Ecto neural progenitor cell (in vitro differentiated cells): ENCODE results near the gene KLF16.

Experiments
- DNase-seq: peaks from one replicate; pipeline ENCODE4 v3.0.0-alpha.2; 2018; ENCODE audit warnings: low spot score

Gene KLF16

DNA sequence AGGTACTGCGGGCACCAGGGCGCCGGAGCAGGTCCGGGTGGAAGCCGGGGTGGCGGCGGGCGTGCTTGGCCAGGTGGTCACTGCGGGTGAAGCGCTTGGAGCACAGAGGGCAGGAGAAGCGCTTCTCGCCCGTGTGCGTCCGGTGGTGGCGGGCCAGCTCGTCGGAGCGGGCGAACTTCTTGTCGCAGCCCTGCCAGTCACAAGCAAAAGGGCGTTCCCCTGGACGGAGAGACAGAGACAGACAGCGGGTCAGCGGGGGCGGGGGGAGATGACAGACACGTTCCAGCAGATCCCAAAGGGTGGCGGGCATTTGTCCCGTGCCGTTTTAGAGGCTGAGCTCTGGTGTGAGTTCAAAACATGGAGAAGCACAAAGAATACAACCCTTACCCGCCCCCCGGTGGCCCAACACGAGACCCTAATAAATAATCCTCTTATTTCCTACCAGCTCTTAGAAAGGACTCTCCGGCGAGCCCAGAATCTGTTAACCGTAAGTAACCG, 8.8 kb downstream of the KLF16 start:
- DNase-seq: peak; percentile 73

DNA sequence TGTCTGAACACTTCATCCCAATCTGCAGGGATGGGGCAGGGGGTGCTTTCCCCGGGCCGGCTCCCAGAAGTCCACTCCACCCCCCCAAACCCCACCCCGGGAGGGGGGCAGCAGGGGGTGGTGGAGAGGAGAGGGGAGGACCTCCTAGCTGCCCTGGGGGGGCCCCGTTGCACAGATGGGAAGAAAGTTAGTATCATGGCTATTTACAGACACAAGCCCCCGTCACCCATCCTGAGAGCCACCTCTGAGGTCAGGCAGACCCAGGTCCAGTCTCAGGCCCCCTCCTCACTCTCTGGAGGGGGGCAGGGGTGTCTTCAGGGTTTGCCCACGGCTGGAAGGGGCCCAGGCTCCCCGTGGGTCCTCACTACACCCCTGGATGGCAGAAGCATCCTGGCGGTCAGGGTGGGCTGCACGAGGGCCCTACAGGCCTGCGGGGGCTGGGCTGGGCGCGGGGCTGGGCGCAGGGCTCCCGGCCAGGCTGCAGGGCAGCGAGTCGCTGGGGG, 9.3 kb downstream of the KLF16 start:
- DNase-seq: no peak

DNA sequence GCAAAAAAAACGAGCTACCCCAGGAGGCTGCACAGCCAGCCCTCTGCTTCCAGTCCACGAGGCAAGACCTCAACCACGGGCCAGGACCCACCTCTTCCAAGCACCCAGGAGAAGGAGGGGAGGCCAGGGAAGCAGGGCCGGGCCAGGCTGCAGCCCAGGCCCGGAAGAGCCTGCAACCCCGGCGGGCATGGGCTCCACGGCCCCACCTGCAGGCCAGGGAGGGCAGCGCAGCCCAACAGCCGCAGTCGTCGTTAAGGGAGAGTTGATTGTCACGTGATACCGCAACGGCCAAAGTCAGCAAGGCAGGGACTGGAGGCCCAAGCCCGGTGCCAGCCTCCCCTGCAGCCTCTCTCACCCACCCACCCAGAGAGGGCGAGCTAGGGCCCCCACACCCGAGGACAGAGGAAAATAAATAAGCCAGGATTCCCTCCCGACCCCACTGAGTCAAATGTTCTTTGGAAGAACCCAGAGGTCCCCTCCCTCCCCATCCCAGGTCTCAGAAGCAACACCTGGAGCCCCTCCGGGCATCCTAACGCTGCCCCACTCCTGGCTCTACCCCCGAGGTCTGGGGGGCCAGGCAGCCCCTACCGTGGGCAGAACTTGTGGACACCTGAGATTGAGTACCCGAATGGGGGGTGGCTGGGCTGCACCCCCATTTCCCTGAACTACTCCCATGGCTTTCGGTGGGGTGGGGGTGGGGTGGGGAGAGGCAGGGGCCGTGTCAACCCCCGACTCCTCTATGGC, 9.9 kb downstream of the KLF16 start:
- DNase-seq: peak; percentile 88

DNA sequence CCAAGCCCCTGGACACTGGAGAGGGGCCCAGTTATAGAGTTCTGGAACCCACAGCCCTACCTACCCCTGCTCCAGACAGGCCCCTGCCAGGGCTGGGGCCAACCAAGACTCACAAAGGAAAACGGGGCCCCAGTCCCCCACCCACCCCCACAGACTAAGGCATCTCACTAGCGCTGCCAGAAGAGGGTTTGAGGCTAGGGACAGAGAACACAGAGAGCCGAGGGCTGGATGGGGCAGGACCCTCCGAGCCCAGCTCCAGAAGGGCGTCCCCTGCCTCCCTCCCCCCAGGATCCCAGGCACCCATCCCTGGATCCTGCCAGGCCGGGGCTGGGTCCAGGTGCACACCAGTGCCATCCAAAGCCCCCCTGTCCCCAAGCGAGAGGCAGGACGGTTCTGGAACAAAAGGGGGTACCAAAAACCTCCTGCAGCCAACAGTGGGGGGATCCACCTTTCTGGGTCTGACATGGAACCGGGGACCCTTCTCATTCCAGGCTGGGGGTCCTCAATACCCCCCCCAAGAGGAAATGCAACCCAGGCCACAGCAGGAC, 10.7 kb downstream of the KLF16 start:
- DNase-seq: no peak

DNA sequence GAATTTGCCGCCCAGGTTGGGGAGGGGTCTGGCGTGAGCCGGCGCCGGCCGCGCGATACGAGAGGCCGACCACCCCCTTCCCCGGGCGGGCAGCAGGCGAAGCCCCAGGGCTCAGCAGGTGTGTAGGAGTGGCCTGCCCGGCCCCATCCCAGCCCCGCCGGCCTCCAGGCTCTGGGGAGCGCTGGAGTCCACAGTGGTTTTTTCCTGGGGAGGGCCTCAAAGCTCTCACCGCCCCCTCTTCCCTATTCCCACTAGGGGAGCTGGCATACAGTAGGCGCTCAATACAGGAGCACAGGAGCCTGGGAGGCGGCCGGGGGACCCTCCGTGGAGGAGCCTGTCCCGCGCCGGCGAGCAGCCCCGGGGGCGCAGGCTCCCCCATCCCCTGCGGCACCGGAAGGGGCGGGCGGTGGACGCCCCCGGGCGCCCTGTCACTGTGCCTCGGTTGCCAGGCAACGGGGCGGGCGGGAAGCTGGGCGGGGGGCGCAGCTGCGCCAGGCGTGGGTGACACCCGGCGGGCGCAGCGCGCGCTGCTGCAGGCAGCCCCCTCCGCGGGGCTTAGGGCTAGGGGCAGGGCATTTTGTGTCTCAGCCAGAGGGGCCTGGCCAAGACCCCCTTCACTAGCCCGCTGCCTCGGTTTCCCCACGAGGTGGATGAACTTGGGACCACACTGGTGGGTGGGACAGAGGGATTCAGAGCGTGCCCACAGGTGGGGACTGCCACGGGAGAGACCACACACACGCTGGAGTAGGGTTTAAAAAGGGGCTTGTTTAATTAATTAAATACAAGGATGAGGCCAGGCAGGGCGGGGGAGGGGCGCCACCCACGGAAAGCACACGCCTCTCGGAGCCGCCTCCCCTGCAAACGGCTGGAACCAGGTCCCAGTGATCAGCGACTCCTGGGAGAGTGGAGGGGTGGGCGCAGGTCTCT, 11.5 kb downstream of the KLF16 start:
- DNase-seq: peak; percentile 49

DNA sequence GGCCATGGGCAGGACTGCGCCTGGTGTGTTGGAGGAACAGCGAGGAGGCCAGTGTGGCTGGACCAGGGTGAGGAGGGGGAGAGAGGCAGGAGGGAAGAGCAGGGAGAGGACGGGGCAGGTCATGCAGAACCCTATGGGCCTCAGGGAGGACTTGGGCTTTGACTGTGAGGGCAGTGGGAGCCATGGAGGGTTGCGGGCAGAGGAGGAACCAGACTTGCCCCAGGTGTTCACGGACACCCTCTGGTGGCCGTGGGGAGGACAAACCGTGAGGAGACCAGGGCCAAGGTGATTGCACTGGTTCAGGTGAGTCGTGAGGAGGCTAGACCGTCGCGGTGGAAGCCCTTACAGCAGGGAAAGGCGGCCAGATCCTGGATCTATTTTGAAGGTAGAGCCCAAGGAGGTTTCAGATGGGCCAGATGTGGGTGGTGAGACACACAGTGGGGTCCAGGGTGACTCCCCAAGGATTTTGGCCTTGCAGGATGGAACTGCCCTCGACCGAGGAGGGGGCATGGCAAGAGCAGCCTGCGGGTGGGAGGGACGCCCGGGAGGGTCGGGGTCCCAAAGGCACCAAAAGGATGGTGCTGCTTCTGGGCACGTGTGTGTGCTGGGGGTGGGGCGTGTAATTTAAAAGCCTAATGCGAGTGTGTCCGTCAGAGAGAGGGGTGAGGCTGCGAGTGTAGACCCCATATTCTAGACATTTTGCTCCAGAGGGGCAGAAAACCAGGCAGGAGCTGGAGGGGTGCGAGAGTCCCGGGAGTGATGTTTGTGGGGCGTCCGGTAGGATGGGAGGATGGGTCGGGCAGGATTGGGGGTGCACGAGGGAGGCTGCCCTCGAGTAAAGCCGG, 12.3 kb downstream of the KLF16 start:
- DNase-seq: no peak

DNA sequence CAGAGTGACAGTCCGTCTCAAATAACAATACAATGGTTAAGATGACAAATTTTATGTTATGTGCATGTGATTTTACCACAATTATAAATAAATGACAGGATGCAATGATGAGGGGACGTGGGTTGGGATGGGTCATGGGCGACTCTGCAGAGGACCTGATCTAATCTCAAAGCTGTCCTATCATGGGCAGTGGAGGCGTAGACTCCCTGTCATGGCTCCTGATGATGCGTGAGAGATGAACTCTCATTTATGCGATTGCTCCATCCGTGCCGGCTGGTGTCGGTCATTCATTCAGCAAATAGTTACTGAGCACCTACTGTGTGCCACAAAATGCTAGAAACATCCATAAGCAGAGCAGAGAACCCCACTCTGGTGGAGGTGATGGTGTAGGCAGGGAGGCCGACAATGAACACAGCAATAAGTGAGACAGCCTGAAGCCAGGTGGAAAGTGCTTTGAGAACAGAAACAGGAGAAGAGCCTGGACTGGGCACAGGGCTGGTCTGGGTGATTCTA, 13.4 kb downstream of the KLF16 start:
- no peak for DNase-seq

DNA sequence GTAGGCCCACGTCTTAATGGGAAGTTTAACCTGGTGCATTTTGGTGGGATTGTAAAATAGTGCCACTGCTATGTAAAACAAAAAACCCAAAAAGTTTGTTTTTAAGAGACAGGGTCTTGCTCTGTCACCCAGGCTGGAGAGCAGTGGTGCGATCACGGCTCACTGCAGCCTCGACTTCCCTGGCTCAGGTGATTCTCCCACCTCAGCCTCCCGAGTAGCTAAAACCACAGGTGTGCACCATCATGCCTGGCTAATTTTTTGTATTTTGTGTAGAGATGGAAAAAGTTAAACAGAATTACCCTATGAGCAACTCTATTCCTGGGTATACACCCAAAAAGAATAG, 14.3 kb downstream of the KLF16 start:
- DNase-seq: no peak

DNA sequence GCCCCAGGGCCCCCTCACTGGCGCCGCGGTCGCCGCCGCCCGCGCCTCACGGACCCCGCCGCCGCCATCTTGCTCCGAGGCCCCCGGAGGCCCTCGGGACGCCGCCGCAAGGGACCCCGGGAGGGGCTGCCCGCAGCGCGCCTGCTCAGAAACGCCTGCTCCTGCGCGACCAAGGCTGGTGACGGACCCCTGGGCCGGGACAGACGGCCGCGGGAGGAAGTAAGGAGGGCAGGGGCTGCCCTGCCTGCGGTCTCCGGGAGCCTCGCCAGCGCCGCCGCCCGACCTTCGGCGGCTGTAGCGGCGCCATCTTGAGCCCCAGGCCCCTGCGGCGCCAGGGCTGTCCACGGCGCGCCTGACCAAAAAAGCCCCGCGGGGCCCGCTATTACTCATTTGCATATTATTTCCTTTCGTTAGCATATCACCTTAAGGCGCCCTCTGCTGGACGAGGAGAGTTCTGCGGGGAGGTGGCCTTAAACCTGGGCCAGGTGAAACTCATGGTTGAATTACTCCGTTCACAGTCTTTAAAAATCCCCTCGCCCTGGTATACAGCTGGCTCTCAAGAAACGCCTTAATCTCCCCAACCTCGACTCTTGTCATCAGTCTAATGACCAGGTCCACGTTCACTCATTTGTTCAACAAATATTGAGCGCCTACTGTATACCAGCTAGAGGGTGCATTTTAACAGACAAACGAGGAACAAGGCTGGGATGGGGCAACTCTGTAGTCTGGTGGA, 14.8 kb downstream of the KLF16 start, which contains the start of gene REXO1:
REXO1 (minus strand) TSS at position 85 of the 733 bp plus-strand sequence. CDS start 125 bp downstream, outside the sequence.
- DNase-seq: peak; percentile 97

DNA sequence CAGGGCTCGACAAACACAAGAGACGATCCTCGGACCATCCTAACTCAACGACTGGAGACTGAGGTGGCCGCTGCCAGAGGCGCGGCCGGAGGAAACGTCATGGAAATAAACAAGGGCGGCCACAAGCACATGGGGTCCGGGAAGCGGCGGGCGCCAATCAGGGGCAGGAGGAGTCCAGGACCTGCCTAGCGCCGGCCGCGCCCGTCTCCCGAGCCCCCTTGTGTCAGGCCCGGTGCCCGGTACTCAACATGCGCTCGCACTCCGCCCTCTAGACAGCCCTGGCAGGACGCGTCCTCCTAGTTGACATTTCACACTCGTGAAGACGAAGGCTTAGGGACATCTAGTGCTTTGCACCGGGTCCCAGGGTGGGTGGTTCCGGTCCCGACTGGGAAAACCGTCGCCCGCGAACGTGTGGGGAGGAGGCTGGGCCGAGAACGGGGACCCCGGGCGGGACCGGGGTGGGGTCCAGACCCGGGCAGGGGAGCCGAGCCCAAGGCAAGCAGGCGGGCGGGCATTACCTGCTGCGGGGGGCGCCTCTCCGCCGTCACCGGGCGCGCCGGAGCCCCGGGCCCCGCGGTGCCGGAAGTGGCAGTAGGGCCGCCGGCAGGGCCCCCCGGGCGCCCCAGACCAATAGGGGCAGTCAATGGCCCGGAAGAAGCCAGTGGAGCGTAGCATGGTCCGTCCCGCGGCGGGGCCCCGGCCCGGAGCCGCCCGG, 15.5 kb downstream of the KLF16 start:
- DNase-seq: no peak

DNA sequence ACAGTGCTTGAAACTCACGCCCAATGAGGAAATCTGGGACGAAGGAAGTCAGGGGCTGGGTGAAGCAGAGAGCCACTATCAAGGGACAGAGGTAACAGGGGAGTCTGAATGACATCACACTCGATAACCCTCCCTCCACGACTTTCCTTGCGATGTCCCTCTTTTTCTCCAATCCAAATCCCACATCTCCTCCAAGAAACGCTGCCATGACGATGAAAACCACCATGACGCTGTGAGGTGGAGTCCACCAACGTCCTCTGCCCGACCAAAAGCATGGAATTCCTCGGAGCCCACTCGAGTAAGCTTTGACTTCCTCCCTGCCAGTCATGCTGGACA, 16.1 kb downstream of the KLF16 start:
- no peak for DNase-seq

DNA sequence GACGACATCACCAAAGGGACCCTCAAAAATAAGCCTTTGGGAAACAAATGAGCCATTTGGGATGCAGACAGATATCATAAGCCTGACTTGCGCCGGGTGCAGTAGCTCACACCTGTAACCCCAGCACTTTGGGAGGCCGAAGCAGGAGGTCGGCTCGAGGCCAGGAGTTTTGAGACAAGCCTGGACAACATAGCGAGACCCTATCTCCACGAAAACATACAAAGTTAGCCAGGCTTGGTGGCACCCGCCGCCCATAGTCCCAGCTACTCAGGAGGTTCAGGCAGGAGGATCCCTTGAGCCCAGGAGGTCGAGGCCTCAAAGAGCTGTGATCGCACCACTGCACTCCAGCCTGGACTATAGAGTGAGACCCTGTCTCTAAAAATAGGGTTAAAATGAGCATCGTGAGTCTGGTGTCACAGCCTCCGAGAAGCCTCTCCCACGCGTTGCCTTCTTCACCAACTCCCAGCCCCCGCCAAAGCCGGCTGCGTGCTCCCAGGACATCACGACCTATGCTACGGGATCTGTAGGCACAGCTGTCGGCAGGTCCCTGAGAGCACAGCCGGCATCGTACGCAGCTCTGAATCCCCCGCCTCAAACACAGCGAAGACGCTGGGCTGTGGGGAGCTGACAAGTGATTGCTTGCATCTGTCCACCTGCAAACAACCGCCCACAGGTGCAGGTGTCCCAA, 16.7 kb downstream of the KLF16 start:
- DNase-seq: no peak

DNA sequence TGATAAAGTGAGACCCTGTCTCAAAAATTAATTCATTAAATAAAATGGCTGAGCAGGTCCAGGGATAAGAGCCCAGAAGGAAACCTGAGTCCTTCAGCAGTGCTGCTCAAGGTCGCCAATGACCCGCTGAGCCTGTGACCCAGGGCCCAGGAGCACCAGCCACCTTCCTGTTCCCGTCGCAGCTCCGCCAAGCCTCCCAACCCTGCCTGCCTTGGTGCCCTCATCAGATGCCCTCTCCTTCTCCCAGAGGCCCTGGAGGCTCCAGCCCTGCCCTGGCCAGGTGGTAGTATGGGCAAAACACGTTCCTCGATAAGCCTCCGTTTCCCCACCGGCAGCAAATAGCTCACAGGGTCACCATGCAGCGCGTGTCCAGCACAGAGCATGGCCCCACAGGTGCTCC, 17.7 kb downstream of the KLF16 start:
- DNase-seq: no peak

DNA sequence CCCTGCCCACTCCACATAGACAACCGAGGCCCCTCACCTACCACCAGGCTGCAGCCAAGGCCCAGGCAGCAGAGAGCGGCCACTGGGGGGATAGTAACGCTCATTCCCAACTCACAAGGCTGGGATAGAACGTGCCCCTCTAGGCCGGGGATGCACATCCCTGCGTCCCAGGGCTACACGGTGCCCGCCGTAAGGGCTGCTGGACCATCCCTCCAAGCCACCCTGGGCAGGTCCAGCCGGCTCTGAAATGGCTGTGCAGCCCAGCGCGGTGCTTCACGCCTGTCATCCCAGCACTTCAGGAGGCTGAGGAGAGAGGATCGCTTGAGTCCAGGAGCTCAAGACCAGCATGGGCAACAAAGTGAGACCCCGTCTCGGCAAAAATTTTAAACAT, 18.3 kb downstream of the KLF16 start:
- DNase-seq: no peak

DNA sequence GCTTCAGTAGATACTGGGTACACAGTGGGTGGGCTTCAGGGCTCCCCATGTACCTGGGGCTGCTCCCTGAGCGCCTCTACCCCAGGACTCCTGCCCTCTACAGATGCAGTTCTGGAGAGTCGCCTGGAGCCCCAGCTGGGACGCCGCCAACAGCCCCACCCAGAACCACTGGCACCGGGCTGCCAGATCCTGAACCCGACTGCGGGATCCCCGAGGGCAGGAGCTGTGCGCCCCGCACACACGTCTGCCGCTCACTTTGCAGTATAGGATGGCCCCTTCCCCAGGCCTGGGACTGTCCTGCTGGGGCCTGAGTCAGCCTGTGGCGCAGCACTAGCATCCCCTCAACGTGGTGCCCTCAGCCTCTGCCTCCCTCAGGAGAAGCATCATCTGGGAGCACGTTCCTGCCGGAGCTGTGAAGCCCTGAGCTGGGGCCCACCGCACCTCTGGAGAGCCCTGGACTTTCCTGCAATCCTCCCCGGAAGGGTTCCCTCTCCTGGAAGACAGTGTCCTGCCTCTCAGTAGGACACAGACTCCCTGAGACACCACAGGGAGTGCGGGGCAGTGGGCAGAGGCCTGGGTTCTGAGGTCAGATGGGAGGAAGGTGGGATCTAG, 18.8 kb downstream of the KLF16 start:
- DNase-seq: no peak

DNA sequence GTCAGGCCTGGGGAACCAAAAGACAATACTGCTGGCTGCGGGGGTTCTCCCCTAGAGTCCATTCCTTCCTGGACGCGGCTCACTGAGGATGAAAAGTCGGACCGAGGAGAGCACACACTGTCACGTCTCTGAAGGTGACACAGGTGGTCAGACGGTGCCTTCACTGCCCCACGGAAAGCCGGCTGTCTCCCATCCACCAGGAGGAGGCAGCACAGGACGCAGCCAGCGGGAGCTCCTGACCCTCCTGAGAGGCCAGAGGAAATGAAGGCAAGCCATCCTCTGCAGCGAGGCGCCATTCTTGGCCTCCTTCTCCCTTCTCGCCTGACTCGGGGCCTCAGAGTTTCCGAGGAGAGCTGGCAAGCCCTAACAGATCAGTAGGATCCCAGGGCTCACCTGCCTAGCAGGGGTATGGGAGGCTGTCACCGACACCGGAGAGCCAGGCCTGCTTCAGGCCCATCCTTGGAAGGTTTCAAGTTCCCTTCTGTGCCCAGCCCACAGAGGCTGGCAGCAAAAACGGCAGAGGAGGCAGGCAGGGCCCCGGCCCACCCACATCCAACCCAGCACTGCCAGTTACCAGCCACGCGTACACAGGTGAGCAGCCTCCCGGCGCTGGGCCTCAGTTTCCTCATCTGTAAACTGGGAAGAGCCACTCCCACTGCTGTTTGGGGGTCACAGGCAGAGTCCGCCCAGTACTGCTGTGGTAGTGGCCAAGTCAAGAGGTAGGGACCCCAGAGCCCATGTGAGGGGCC, 19.6 kb downstream of the KLF16 start:
- DNase-seq: no peak

DNA sequence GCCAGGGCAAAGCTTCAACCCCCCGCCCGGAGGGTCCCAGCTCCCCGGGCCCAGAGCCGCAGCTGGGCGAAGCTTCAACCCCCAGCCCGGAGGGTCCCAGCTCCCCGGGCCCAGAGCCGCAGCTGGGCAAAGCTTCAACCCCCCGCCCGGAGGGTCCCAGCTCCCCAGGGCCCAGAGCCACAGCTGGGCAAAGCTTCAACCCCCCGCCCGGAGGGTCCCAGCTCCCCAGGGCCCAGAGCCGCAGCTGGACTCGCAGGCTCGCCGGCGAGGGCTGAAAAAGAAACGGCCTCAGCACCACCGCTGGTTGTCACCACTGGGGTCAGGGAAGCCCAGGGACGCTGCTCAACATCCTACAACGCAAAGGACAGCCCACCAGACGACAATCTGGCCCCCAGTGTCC, 20.3 kb downstream of the KLF16 start:
- no peak for DNase-seq

DNA sequence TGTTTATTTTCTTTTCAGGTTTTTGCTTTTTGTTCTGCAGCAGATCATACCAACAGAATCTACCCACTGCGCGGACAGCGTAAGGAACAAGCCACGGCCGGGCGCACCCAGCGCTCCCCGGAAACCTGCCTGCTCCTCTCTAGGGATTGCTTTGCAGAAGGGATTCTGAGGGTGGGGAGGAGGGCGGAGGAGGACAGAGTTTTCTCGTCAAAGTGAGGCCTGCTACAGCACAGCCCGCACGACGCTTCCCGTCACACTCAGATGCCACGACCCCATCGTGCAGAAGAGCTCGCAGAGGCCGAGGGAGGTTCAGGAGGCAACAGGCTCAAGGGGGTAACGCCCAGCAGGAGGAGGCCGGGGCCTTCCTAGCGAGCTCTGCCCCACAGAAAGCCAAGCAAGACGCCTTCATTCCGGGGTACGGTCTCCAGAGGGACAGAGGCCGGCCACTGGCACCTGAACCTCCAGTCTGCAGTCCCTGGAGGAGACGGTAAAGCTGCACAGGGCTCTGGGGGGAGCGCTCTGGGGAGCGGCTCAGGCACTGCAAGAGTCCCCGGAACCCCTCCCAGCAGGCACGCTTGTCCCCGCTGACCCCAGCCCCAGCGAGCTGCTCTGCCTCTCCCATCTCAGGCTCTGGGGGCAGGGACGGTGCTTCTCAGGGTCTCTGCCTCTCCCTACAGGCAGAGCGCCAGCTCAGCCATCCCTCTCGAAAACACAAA, 22.0 kb downstream of the KLF16 start:
- no peak for DNase-seq
